PC-9 (cell line): ENCODE data around the gene ARHGAP6.

Experiments used
- CTCF ChIP-seq: fragments of 200-600 bp; sonication (generic); conservative IDR thresholded peaks from 2 replicates; pipeline ENCODE4 v1.6.1; 2017; ENCODE audit warnings: mixed run types, antibody characterized with exemption, mild to moderate bottlenecking, moderate library complexity
- EZH2 ChIP-seq: fragments of 200-600 bp; sonication (generic); IDR thresholded peaks from 2 replicates; pipeline ENCODE4 v1.8.0; 2017; ENCODE audit warnings: antibody characterized with exemption, low read depth

GRCh38 chrX:11180571-11180970 is 485.1 kb downstream of the ARHGAP6 start:
- TF ChIP-seq CTCF: no peak
- TF ChIP-seq EZH2: no peak
